Stomach (tissue), 9 donors: Measurements from ENCODE around the gene GDPD3. TPM values are rescaled to one million over a fixed set of nuclear protein-coding genes. Genes with fewer than 3 reads are reported as not detected.

Experiments used
- DNase-seq, 2 donors: peaks; one replicate each; pipeline versions ENCODE4 v3.0.0 to v3.0.0-alpha.2; 2013 to 2019
- H3K27ac ChIP-seq, 5 donors: fragments of 200-600 bp in 4 of 5; sonication (generic) in 4 of 5; one replicate each; pipeline ENCODE4 v1.5.1; 2013 to 2019; ENCODE audit warnings: mild to moderate bottlenecking in 1 of 5, moderate library complexity in 1 of 5
- H3K27me3 ChIP-seq, 3 donors: fragments of 200-600 bp; sonication (generic); one replicate each; pipeline ENCODE4 v1.5.1; 2017 to 2019; ENCODE audit warnings: mixed run types in 1 of 3
- H3K36me3 ChIP-seq, 4 donors: fragments of 200-600 bp; sonication (generic); 1 replicate in 3 of 4; 2 replicates in 1 of 4; pipeline ENCODE4 v1.5.1; 2016 to 2019
- H3K4me1 ChIP-seq, 4 donors: fragments of 200-600 bp; sonication (generic); one replicate each; pipeline ENCODE4 v1.5.1; 2016 to 2019
- H3K4me3 ChIP-seq, 4 donors: fragments of 200-600 bp; sonication (generic) in 3 of 4; one replicate each; pipeline ENCODE4 v1.5.1; 2016 to 2019; ENCODE audit warnings: mild to moderate bottlenecking in 1 of 4
- H3K9me3 ChIP-seq, 4 donors: fragments of 200-600 bp; sonication (generic); one replicate each; pipeline ENCODE4 v1.5.1; 2016 to 2019
- CTCF ChIP-seq, 7 experiments: fragments of 450-650 bp in 4 of 7; fragments of 200-600 bp in 3 of 7; sonication (generic) in 3 of 7; IDR thresholded peaks; one replicate each; pipeline ENCODE4 v1.5.1; 2016 to 2019; ENCODE audit warnings: antibody characterized with exemption in 7 of 7, control low read depth in 2 of 7, mild to moderate bottlenecking in 1 of 7
- EP300 ChIP-seq: sonication (generic); formaldehyde crosslinking; IDR thresholded peaks from one replicate; pipeline ENCODE4 v1.6.1; 2017; ENCODE audit warnings: antibody characterized with exemption
- POLR2A ChIP-seq, 4 donors: fragments of 450-650 bp; IDR thresholded peaks; one replicate each; pipeline ENCODE4 v1.6.1; 2016; ENCODE audit warnings: antibody characterized with exemption in 4 of 4, control low read depth in 2 of 4, mild to moderate bottlenecking in 1 of 4, moderate library complexity in 1 of 4
- POLR2AphosphoS5 ChIP-seq, 3 donors: sonication (generic); formaldehyde crosslinking; IDR thresholded peaks; one replicate each; pipeline ENCODE4 v1.6.1; 2016; ENCODE audit warnings: antibody characterized with exemption in 3 of 3
- WGBS, 5 donors: extraction: QIAGEN DNeasy Blood & Tissue Kit in 3 of 5; methylation state at CpG; one replicate each; pipeline versions ENCODE4 v1.1.5 to v1.1.7; 2013 to 2018; 5-methylcytosine and 5-hydroxymethylcytosine counted together
- intact Hi-C: fragments of 100-400 bp; cut with DNase I; formaldehyde crosslinking; loops from one replicate; pipeline ENCODE4 v1.15.1; 2023; ENCODE audit warnings: low total_unique reads
- polyA plus RNA-seq, 3 donors: library from polyadenylated mRNA; stranded (reverse); fragments of 200-250 nt; gene quantifications; one replicate each; pipeline ENCODE4 v1.2.3, GENCODE V29; 2013
- total RNA-seq, 5 donors: library from RNA; depleted of rRNA; stranded (reverse); fragments of >200 nt; gene quantifications; one replicate each; pipeline versions ENCODE4 v1.1.0 to v1.2.3, GENCODE V29; 2014 to 2016
- donor health status: healthy with polysubstance abuse.
- donor health status: Bipolar disorder and iron deficiency.
- donor health status: healthy.

GDPD3 gene
- total and polyA plus RNA-seq, 8 donors, result 1.8 to 178 (median 5.9) TPM

- DNase-seq, result peak in 1 of 2 donors; percentile 27
- Histone ChIP-seq H3K36me3 (peaks cover 29 to 49% (median 41%) of the 10 kb centered on the region in 4 donors), H3K4me3 (no peak overlapping the region), H3K4me1 (peaks cover 13 to 40% (median 17%) of the 10 kb centered on the region in 4 donors), H3K27ac (peak overlapping the region in 2 of 5 donors; percentile 26 to 41), H3K9me3 (no peaks in the 10 kb centered on the region), H3K27me3 (no peaks in the 10 kb centered on the region)
- no peak for TF ChIP-seq EP300
- no peak for TF ChIP-seq POLR2A (IDR thresholded peaks at IDR 0.05)
- no peak for TF ChIP-seq POLR2AphosphoS5 (IDR thresholded peaks at IDR 0.05)
- no peak for TF ChIP-seq CTCF (IDR thresholded peaks at IDR 0.05)
- WGBS, 5 donors, result 84 to 94% (median 90%) methylated on average over 11 of the region's 11 CpGs
- intact Hi-C loops, result no loop called here
Measured at GRCh38 chr16:30087181-30087898, 26.0 kb downstream of the GDPD3 start.

GRCh38 chr16:30086291-30087140 lies 26.8 kb downstream of the GDPD3 start:
- Histone ChIP-seq H3K4me3 (no peak overlapping the region), H3K9me3 (no peaks in the 10 kb centered on the region), H3K27me3 (no peaks in the 10 kb centered on the region), H3K36me3 (peaks cover 36 to 57% (median 50%) of the 10 kb centered on the region in 4 donors), H3K27ac (peak overlapping the region in 2 of 5 donors; percentile 26 to 34), H3K4me1 (peaks cover 7 to 35% (median 10%) of the 10 kb centered on the region in 4 donors)
- intact Hi-C loops, result no loop called here
- no peak for DNase-seq
- no peak for TF ChIP-seq POLR2A (IDR thresholded peaks at IDR 0.05)
- TF ChIP-seq CTCF (IDR thresholded peaks at IDR 0.05), result no peak
- TF ChIP-seq POLR2AphosphoS5 (IDR thresholded peaks at IDR 0.05), result no peak
- TF ChIP-seq EP300, result no peak
- 80 to 86% (median 83%) methylated on average over 20 to 27 of the region's 27 CpGs for WGBS, 5 donors

- no peak for DNase-seq
- Histone ChIP-seq H3K9me3 (no peaks in the 10 kb centered on the region), H3K4me3 (no peak overlapping the region), H3K4me1 (peaks cover under 1 to 35% (median 8%) of the 10 kb centered on the region in 4 donors), H3K27ac (peak overlapping the region in 1 of 5 donors; percentile 34), H3K36me3 (peaks cover 43 to 64% (median 57%) of the 10 kb centered on the region in 4 donors), H3K27me3 (no peaks in the 10 kb centered on the region)
- 76 to 85% (median 81%) methylated on average over 3 to 6 of the region's 6 CpGs for WGBS, 5 donors
- no peak for TF ChIP-seq CTCF (IDR thresholded peaks at IDR 0.05)
- TF ChIP-seq EP300, result no peak
- TF ChIP-seq POLR2AphosphoS5 (IDR thresholded peaks at IDR 0.05), result no peak
- TF ChIP-seq POLR2A (IDR thresholded peaks at IDR 0.05), result no peak
- intact Hi-C loops, result no loop called here
Measured at GRCh38 chr16:30085820-30086219, 27.5 kb downstream of the GDPD3 start.

- intact Hi-C loops, result no loop called here
- DNase-seq, result no peak
- no peaks in the 10 kb centered on the region for H3K9me3 ChIP-seq
- TF ChIP-seq EP300, result no peak
- no peak for TF ChIP-seq POLR2AphosphoS5 (IDR thresholded peaks at IDR 0.05)
- no peak for TF ChIP-seq POLR2A (IDR thresholded peaks at IDR 0.05)
- no peak for TF ChIP-seq CTCF (IDR thresholded peaks at IDR 0.05)
- H3K4me3 ChIP-seq, result no peak overlapping the region
- H3K36me3 ChIP-seq, result peaks cover 47 to 70% (median 62%) of the 10 kb centered on the region in 4 donors
- 44 to 78% (median 59%) methylated on average over 3 of the region's 3 CpGs for WGBS, 5 donors
- peaks cover 4 to 32% (median 10%) of the 10 kb centered on the region in 4 donors for H3K4me1 ChIP-seq
- H3K27ac ChIP-seq, result peak overlapping the region in 3 of 5 donors; percentile 3 to 31 (median 11)
- H3K27me3 ChIP-seq, result no peaks in the 10 kb centered on the region
Measured at GRCh38 chr16:30085247-30085646, 28.1 kb downstream of the GDPD3 start.
